AG10803 (cell line): ENCODE results near the gene GGACT.

Experiments
- DNase-seq: peaks from one replicate; pipeline ENCODE4 v3.0.0; 2010; ENCODE audit warnings: low read depth
- H3K4me3 ChIP-seq: 2 replicates; pipeline ENCODE4 v1.5.1; 2011; ENCODE audit warnings: mild to moderate bottlenecking, low read length, control low read depth
- CTCF ChIP-seq: conservative IDR thresholded peaks from 2 replicates; pipeline ENCODE4 v1.5.1; 2011; ENCODE audit warnings: mild to moderate bottlenecking, low read length, control low read depth, inconsistent platforms

GGACT gene

GRCh38 chr13:100543872-100544602 lies 44.6 kb downstream of the GGACT start:
- no peak for DNase-seq
- no peak for TF ChIP-seq CTCF
- no peak overlapping the region for H3K4me3 ChIP-seq

- peak; percentile 61 for DNase-seq
- H3K4me3 ChIP-seq = no peak overlapping the region
- peak; percentile 68 for TF ChIP-seq CTCF
These were observed 45.8 kb downstream of the GGACT start for GRCh38 chr13:100542826-100543156.

GRCh38 chr13:100541897-100542825 lies 46.4 kb downstream of the GGACT start:
- TF ChIP-seq CTCF = no peak
- no peak overlapping the region for H3K4me3 ChIP-seq
- no peak for DNase-seq

- no peak for TF ChIP-seq CTCF
- DNase-seq = no peak
- H3K4me3 ChIP-seq = no peak overlapping the region
These were observed 48.0 kb downstream of the GGACT start for GRCh38 chr13:100540621-100541020.

GRCh38 chr13:100537951-100538462 lies 50.6 kb downstream of the GGACT start:
- DNase-seq = no peak
- H3K4me3 ChIP-seq = no peak overlapping the region
- TF ChIP-seq CTCF = no peak

GRCh38 chr13:100537486-100537885 lies 51.1 kb downstream of the GGACT start:
- no peak overlapping the region for H3K4me3 ChIP-seq
- TF ChIP-seq CTCF = no peak
- no peak for DNase-seq
